Activated CD8-positive, alpha-beta memory T cell treated with anti-CD3 and anti-CD28 coated beads, Interleukin-2, amount 10 ng/mL, durations not matched to agents 7 days and 5 days (primary cell): ENCODE results near the gene OR2G6. TPM values are rescaled to one million over a fixed set of nuclear protein-coding genes. Genes with fewer than 3 reads are reported as not detected.
"Not testable (repeated sequence)": the region's sequence is repeated elsewhere in the genome, so short reads cannot be mapped to it uniquely, and the experiment has no call there.

Experiments
- ATAC-seq: fragments of 150-1000 bp; cut with Tn5 transposase; one replicate; pipeline ENCODE4 v1.10.0; 2021; ENCODE audit warnings: moderate library complexity
- CTCF ChIA-PET: fragments of 350-600 bp; sonication (Branson Sonifier 250); formaldehyde crosslinking; loops from one replicate; lab custom pipeline; 2021; ENCODE audit warnings: antibody characterized with exemption; lab: Charles Lee
- DNase-seq: peaks from one replicate; pipeline ENCODE4 v3.0.0-alpha.2; 2020
- H3K27ac Mint-ChIP-seq: one replicate; pipeline ENCODE4 v1.8.0; 2021; ENCODE audit warnings: mild to moderate bottlenecking, mixed read lengths
- H3K27me3 Mint-ChIP-seq: one replicate; pipeline ENCODE4 v1.8.0; 2021; ENCODE audit warnings: mixed read lengths
- H3K36me3 Mint-ChIP-seq: one replicate; pipeline ENCODE4 v1.8.0; 2021; ENCODE audit warnings: mild to moderate bottlenecking, mixed read lengths
- H3K4me1 Mint-ChIP-seq: one replicate; pipeline ENCODE4 v1.8.0; 2021; ENCODE audit warnings: mixed read lengths
- H3K4me3 Mint-ChIP-seq: one replicate; pipeline ENCODE4 v1.8.0; 2021; ENCODE audit warnings: mild to moderate bottlenecking, moderate library complexity, mixed read lengths
- H3K9me3 Mint-ChIP-seq: one replicate; pipeline ENCODE4 v1.8.0; 2022; ENCODE audit warnings: low read depth, mixed read lengths
- total RNA-seq, 2 experiments: library from RNA; stranded (reverse); gene quantifications; one replicate each; pipeline ENCODE4 v1.2.3, GENCODE V29; 2021

OR2G6 gene
- total RNA-seq, 2 experiments from 2014 or later: not detected

GRCh38 chr1:248547383-248547782 lies 39.5 kb downstream of the OR2G6 start:
- H3K36me3 Mint-ChIP-seq, H3K4me3 Mint-ChIP-seq, ATAC-seq, H3K27ac Mint-ChIP-seq, H3K9me3 Mint-ChIP-seq, H3K27me3 Mint-ChIP-seq, CTCF ChIA-PET, DNase-seq, H3K4me1 Mint-ChIP-seq: not testable (repeated sequence)

DNA sequence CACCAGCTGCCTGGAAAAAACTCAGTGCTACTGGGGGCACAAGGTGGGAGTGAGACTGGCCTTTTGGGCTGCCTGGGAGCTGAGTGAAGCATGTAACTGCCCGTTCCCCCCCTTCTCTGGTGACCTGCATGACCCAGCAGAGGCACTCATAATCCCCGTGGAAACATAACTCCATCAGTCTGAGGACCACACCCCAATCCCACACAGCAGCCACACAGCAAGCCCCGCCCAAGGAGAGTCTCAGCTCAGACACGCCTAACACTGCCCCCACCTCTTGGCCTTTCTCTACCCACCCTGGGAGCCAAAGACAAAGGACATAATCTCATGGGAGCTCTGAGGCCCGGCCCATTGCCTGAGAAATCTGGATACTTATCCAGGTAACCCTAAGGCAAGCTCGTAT lies 43.2 kb downstream of the OR2G6 start:
- H3K27me3 Mint-ChIP-seq, H3K4me1 Mint-ChIP-seq, ATAC-seq, H3K4me3 Mint-ChIP-seq, DNase-seq, CTCF ChIA-PET, H3K36me3 Mint-ChIP-seq, H3K27ac Mint-ChIP-seq, H3K9me3 Mint-ChIP-seq: not testable (repeated sequence)

DNA sequence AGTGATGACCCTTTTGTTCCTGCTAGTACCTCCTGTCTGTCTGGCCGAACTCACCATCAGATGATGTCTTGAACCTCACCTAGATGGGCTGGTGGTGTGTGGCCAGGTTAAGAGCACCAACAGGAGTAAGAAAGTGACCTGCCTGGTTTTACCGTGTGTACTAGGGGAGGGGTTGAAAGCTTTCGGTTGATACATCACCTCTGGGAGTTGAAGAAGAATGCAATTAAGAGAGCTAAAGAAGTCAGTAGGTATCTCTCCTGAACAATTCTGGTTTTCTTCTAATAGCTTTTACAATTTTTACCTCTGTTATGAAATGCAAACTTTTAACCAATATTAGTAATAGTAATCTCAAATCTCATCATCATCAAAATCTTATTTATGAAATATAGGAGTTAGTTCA lies 54.8 kb downstream of the OR2G6 start, which contains the start of gene OR2T29:
TSS of gene OR2T29 (minus strand) at position 101 of the 400 bp plus-strand sequence. CDS start 3,281 bp downstream, outside the sequence.
- H3K27me3 Mint-ChIP-seq, H3K4me3 Mint-ChIP-seq, H3K27ac Mint-ChIP-seq, ATAC-seq, H3K36me3 Mint-ChIP-seq, H3K9me3 Mint-ChIP-seq, DNase-seq, H3K4me1 Mint-ChIP-seq, CTCF ChIA-PET: not testable (repeated sequence)

DNA sequence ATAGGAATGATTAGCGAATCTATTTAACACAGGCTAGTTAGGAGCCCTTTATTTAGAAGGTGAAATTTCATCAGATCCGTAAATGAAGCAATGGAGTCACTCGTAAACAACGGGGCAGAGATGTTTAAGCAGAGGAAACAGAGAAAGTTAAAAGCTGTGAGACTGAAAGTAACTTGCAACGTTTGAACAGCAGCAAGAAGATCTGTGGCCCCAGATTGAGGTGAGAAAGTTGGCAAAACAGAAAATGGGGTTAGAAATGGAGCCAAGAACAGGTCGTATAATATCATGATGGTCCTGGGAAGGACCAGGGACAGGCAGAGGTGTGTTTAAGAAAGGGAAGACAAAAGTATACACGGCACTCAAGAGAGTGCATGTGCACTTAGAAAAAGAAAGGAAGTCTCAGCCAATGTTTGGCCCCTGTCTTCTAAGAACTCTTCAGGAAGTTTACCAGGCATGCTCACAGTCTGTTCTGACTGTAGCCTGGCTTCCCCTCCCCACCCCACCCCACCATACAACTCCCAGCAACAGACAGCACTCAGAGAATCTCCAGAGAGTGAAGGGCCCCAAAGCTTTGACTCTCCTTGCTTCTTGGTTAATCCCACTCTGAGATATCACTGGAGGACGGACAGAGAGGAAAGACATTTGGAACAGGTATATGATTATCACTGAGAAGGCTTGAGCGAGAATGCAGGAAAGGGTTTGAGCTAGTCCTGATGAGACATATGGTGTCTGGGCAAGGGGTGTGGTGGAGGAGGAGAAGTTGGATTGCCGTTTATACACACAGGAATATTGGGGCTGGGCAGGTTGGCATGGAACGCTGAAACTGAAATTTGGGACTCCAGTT lies 57.9 kb downstream of the OR2G6 start:
- H3K4me3 Mint-ChIP-seq: peak overlapping the region; percentile 73
- H3K27me3 Mint-ChIP-seq, H3K36me3 Mint-ChIP-seq, H3K9me3 Mint-ChIP-seq, H3K4me1 Mint-ChIP-seq, CTCF ChIA-PET: not testable (repeated sequence)
- DNase-seq (peak; percentile 41), ATAC-seq (peak; percentile 91)
- peak overlapping the region; percentile 84 for H3K27ac Mint-ChIP-seq

GRCh38 chr1:248569049-248569448 lies 61.2 kb downstream of the OR2G6 start:
- H3K4me3 Mint-ChIP-seq, CTCF ChIA-PET, H3K9me3 Mint-ChIP-seq, H3K27me3 Mint-ChIP-seq, H3K4me1 Mint-ChIP-seq, H3K27ac Mint-ChIP-seq, ATAC-seq, DNase-seq, H3K36me3 Mint-ChIP-seq: not testable (repeated sequence)

GRCh38 chr1:248570811-248571210 lies 62.9 kb downstream of the OR2G6 start:
- DNase-seq, H3K36me3 Mint-ChIP-seq, H3K4me1 Mint-ChIP-seq, CTCF ChIA-PET, ATAC-seq, H3K27me3 Mint-ChIP-seq, H3K27ac Mint-ChIP-seq, H3K9me3 Mint-ChIP-seq, H3K4me3 Mint-ChIP-seq: not testable (repeated sequence)

GRCh38 chr1:248572049-248572448 lies 64.2 kb downstream of the OR2G6 start:
- H3K9me3 Mint-ChIP-seq, H3K36me3 Mint-ChIP-seq, ATAC-seq, DNase-seq, H3K4me1 Mint-ChIP-seq, H3K4me3 Mint-ChIP-seq, H3K27ac Mint-ChIP-seq, CTCF ChIA-PET, H3K27me3 Mint-ChIP-seq: not testable (repeated sequence)

DNA sequence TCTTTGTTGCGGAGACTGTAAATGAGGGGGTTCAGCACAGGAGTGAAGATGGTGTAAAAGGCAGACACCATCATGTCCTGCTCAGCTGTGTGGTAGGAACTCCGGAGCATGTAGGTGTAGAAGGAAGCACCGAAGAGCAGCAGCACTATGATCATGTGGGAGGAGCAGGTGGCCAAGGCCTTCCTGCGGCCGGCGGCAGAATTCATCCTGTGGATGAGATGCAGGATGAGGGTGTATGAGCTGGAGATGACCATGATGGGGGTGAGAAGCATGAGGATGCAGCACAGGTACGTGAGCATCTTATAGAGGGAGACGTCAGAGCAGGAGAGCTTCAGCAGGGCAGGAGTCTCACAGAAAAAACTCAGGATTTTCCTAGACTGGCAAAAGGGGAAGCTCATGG lies 66.0 kb downstream of the OR2G6 start:
- CTCF ChIA-PET, ATAC-seq, H3K27me3 Mint-ChIP-seq, H3K9me3 Mint-ChIP-seq, H3K4me1 Mint-ChIP-seq, H3K4me3 Mint-ChIP-seq, DNase-seq, H3K27ac Mint-ChIP-seq, H3K36me3 Mint-ChIP-seq: not testable (repeated sequence)

GRCh38 chr1:248574657-248575056 lies 66.8 kb downstream of the OR2G6 start, which contains the start of gene OR2T34:
TSS of gene OR2T34 (minus strand) at chr1:248574757. CDS start at chr1:248574757, 0 bp downstream.
- H3K27me3 Mint-ChIP-seq, H3K27ac Mint-ChIP-seq, DNase-seq, H3K36me3 Mint-ChIP-seq, H3K4me3 Mint-ChIP-seq, H3K4me1 Mint-ChIP-seq, CTCF ChIA-PET, H3K9me3 Mint-ChIP-seq, ATAC-seq: not testable (repeated sequence)

GRCh38 chr1:248576260-248576980 lies 68.5 kb downstream of the OR2G6 start:
- no peaks in the 10 kb centered on the region for H3K4me1 Mint-ChIP-seq
- DNase-seq (no peak), ATAC-seq (no peak)
- no peaks in the 10 kb centered on the region for H3K9me3 Mint-ChIP-seq
- H3K27me3 Mint-ChIP-seq: no peaks in the 10 kb centered on the region
- CTCF ChIA-PET: no interaction called here
- H3K27ac Mint-ChIP-seq: no peak overlapping the region
- no peak overlapping the region for H3K4me3 Mint-ChIP-seq
- no peaks in the 10 kb centered on the region for H3K36me3 Mint-ChIP-seq

Other genes starting within 250 kb of the OR2G6 start
- gene OR2T33, start 230.1 kb upstream of the OR2G6 start, total RNA-seq: not detected
- gene OR2T12, start 204.6 kb upstream of the OR2G6 start, total RNA-seq: not detected
- gene OR2M7, start 183.5 kb upstream of the OR2G6 start, total RNA-seq: not detected
- gene OR14C36, start 159.3 kb upstream of the OR2G6 start, total RNA-seq: not detected
- gene OR2T4, start 146.4 kb upstream of the OR2G6 start, total RNA-seq: not detected
- not detected for gene OR2T6, start 132.3 kb upstream of the OR2G6 start, total RNA-seq
- not detected for gene OR2T1, start 105.0 kb upstream of the OR2G6 start, total RNA-seq
- not detected for gene OR2T2, start 62.4 kb upstream of the OR2G6 start, total RNA-seq
- gene OR2T3, start 34.7 kb upstream of the OR2G6 start, total RNA-seq: not detected
- not detected for gene OR2T5, start 19.5 kb upstream of the OR2G6 start, total RNA-seq
- not detected for gene OR2T29, start 54.7 kb downstream of the OR2G6 start, total RNA-seq
- not detected for gene OR2T34, start 66.7 kb downstream of the OR2G6 start, total RNA-seq
- not detected for gene OR2T10, start 89.6 kb downstream of the OR2G6 start, total RNA-seq
- gene OR2T11, start 127.0 kb downstream of the OR2G6 start, total RNA-seq: not detected
- gene OR2T35, start 137.2 kb downstream of the OR2G6 start, total RNA-seq: not detected
- not detected for gene OR2T27, start 147.5 kb downstream of the OR2G6 start, total RNA-seq
- not detected for gene OR14I1, start 194.7 kb downstream of the OR2G6 start, total RNA-seq
- gene LYPD8, start 247.7 kb downstream of the OR2G6 start, total RNA-seq: not detected